Loucy (cell line): Measurements from ENCODE around the gene BAG3.

Experiments used
- CTCF ChIP-seq: fragments of 200-600 bp; sonication (generic); conservative IDR thresholded peaks from 2 replicates; pipeline ENCODE4 v1.5.1; 2014; ENCODE audit warnings: mild to moderate bottlenecking, antibody characterized with exemption, low read length
- EZH2phosphoT487 ChIP-seq: fragments of 200-600 bp; IDR thresholded peaks from 2 replicates; pipeline ENCODE4 v1.6.1; 2018; ENCODE audit warnings: antibody characterized with exemption, mild to moderate bottlenecking, moderate library complexity, borderline replicate concordance

GRCh38 chr10:119677126-119677525 lies 25.9 kb downstream of the BAG3 start:
- TF ChIP-seq CTCF (no peak), EZH2phosphoT487 (no peak)
